ENCODE results near the gene PGAP6.
A peak's percentile ranks its signal among the peaks of the same experiment; 100 is the strongest.
"Not testable (repeated sequence)": the region's sequence is repeated elsewhere in the genome, so short reads cannot be mapped to it uniquely, and the experiment has no call there.

The PGAP6 gene

DNA sequence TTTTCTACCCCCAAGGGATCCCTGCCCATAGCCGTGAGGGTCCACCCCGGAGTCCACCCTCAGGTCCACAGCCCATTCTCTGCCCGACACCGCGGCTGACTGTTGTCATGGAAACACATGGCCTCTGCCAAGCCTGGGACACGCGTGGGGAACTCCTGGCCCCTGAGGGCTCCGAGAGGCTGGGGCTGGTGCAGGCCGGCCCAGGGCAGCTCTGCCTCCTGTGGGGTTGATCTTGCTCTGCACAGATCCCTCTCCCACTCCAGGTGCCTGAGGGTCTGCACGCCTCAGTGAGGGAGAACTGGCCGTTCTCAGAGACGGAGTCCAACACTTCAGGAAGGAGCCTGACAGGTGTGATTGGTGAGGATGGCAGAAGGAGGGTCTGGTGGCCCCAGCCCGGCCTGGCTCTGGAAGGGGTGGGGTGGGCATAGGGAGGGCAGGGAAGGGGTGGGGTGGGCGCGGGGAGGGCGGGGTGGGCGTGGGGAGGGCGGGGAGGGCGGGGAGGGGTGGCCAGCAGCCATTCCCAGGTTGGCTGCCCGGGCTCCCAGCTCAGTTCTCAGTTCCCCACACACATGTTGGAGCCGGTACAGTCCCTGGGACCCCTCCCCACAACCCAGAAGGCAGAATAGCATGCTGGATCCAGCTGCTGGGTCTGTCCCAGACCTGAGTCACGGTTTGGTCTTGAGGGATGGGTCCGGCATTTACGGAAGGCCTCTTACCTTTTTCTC, 17.9 kb downstream of the PGAP6 start:
- DNase-seq: no peak

DNA sequence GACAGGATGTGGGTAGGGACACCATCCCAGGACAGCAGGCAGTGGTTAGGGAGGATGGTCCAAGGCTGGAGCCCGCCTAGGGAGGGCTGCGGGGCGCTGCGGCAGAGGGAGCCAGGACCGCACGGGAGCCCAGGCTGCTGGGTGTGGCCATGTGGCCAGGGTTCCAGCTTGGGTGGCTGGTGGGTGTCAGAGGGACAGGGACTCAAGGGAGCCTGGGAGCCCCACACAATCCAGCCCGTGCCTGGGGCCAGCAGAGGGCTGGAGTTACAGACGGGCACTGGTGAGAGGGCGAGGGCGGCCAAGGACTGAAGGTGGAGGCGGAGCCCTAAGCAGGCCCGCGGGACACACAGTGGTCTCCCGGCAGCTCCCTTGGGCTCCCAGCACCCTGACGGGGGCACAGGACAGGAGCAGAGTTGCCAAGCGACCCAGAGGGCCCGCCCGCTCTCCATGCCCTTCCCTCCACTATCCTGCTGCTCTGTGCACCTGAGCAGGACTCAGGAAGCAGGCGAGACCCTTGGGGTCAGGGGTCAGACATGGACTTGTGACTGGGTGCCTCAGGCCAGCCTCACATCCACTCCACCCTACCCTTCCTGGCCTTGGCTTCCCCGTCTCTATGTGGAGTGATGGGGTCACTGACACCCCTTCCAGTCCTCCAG, 18.5 kb downstream of the PGAP6 start:
- no peak for DNase-seq

DNA sequence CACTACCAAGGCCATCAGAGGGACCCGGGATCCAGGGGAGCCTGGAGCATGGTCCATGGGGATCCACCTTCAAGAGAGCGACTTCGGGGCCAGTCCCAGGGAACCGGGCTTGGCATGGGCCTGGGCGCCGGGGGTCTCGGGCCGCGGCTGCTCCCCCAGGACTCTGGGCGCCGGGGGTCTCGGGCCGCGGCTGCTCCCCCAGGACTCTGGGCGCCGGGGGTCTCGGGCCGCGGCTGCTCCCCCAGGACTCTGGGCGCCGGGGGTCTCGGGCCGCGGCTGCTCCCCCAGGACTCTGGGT, 19.1 kb downstream of the PGAP6 start:
- DNase-seq: not testable (repeated sequence)

DNA sequence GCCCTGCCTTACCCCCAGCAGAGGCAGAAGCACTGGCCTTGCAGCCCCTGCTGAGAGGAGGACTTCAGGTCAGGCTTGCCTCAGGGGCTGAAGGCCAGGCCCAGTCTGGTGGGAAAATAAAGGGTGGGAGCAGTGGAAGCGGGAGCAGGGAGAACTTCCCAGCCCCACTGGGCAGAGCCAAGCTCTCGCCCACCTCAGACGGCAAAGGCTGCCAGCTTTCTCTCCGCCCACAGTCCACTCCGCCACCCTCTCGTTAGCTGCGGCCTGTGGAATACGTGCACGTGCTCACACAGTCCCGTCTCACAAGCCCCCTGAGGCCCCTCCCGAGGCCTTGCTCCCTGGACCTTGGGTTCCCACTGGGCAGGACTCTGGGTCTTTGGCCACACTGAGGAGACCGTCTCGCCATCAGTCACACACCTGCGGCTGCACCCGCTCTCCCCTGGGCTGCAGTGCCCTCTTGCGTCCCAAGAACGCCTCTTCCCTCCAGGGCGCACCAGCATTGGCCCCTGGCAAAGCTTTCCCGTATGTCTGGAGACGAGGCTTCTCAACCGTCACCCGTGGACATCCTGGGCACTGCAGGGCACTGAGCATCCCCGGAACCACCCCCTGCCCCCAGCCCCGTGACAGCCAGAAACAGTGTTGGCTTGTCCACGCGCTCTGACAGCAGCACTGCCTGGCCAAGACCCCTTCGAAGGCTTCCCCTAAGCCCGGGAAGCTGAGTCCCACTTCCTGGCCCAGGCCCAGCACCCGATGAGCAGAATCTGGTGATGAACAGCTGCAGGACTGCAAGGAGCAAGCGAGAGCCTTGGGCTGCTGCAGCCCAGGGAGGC, 19.7 kb downstream of the PGAP6 start:
- no peak for DNase-seq

DNA sequence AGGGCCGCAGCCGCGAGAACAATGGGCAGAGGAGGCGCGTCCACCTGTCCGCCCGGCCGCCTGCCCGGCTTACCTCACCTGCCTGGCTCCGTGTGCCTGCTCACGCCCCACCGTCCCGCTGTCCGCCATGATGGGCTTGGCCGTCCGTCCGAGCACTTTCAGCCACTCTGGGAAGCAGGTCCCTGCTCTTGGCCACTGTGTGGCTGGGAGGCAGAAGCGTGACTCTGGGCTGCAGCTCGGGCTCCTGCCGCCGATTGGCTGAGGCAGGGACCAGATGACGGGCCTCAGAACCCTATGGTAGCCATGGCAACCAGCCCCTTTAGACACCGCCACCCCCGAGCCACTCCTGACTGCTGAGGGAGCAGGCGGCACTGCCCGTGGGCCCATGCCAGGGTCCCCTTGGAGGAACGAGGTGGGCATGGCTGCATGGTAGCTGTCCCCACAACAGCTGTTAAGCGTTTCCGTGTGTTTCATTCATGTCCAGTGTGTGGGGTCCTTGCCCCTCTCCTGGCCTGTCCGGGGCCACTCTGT, 20.4 kb downstream of the PGAP6 start:
- no peak for DNase-seq

DNA sequence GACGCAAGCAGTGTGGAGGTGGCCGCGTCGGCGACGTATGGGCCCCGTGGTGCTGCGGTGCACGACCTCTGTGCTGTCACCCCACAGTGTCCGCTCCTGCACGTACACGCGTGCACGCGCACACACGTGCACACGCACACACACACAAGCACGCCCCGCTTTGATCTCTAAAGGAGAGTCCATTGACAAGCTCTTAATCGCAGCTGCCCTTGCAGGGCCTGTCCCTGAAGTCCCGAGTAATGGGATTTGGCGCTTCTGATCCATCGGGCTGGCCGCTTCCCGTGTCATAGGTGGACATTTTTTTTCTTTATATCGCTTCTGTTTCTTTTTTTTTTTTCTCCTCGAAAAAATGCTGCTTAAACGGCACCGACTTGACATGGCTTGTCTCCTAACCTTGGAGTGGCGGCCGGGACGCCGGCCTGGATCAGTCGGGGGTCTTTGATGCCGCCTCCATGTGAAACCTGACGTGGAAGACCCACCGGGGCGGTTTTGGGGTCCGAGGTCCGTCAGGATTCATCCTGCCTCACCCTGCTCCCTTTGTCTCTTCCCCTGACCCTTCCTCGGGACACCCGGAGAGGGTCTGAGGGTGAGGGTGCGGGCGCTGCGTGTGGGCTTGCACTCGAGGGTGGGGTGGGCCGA, 21.0 kb downstream of the PGAP6 start:
- no peak for DNase-seq

DNA sequence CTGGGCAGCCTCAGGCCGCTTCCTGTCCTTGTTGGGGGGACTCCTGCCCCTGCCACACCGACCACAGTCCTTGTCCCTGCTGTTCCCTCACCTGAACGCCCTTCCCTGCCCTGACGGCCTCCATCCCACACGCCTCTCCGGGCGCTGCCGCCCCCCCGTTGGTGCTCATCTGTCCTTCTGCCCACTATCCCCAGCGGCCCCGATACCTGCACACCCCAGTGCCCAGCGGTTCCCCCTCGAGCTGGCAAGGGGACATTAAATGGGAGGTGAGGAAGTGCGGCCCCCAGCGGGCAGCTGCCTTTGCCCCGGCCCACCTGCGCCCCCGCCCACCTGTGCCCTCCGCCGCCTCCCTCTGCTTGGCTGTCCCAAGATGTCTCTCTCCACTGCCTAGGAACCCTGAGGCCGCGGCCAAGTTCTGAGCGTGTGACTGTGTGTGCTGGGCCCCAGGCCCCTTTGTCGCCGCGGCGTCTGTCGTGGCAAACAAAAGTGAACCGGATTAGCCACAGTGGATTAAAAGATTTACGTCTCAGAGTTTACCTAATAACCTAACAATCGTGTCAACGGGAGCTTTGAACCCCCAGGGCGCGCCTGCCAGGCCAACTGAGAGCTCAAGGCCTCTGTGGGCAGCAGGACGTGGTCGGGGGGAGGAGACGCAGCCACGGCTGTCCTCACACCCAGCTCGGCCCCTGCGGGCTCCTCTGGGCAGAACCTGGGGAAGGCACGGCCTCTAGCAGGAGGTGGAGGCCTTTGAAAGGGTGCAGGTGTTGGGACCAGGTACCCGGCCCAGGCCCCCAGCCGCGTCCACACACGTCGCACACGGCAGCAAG, 21.7 kb downstream of the PGAP6 start:
- DNase-seq: no peak

DNA sequence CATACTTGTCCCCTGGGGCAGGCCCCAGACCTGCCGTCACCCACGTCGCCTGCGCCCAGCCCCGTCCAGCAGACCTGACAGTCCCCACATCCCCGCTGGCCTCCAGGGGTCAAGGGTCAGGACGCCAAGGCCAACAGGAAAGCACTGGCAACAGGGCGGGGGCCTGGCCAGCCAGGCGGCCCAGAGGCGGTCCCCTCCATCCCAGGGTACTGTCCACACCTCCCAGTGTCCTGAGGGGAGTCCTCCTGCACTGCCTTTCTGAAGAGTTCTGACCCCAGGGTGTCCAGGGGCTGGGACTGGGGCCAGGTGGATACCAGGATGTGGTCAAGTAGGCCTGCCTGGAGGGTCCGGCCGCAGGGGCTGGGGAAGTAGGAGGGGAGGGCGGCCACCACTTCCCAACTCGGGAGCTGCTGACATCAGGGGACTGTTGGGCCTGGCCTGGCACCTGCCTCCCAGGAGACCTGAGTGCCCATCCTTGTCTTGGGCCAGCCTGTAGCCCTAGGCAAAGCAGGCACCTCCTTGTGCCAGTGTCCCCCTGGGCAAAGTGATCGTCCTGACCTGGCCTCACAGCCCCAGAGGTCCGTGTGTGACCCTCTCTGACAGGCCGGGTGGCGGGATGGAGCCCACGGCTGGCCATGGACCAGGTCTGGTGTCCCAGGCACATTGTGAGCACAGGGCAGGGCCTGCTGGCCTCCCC, 22.6 kb downstream of the PGAP6 start:
- no peak for DNase-seq

DNA sequence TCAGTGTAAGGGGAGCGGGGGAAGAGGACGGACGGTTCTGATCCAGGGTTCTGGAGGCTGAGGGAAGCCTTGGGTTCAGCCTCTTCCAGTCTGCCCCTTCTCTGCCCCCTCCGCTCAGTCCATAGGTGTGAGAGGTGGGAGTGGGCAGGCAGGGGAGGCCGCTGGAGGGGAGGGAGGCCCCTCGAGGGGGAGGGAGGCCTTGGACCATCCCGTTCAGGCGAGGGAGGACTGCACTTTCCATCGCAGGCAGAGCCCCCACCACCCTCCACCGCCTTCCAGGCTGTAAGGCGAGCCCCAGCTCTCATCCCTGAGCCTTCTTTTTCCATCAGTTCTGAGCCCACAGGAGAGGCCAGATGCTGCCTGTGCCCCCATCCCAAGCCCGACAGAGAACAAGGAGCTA, 25.0 kb downstream of the PGAP6 start:
- DNase-seq: no peak

DNA sequence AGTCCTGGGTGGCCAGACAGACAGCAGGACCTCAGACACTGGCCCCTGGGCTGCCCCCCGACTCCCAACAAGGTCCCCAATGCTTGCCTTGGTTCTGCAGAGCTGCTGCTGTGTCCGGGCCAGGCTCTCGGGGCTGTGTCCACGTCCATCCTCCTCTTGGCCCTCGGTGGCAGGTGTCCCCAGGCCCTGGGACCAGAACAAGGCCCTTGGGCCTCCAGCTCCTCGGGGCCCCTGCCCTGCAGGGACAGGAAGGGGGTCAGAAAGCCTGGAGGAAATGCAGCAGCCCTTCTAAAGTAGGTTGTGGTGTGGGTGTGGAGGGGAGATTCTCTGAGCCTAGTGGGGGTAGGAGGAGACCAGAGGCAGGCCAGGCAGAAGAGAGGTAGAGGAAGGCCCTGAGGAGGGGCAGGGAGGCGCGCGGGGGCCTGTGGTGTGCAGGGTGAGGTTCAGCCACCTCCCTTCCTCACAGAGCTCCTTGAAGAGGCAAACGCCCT, 26.8 kb downstream of the PGAP6 start:
- DNase-seq: no peak

DNA sequence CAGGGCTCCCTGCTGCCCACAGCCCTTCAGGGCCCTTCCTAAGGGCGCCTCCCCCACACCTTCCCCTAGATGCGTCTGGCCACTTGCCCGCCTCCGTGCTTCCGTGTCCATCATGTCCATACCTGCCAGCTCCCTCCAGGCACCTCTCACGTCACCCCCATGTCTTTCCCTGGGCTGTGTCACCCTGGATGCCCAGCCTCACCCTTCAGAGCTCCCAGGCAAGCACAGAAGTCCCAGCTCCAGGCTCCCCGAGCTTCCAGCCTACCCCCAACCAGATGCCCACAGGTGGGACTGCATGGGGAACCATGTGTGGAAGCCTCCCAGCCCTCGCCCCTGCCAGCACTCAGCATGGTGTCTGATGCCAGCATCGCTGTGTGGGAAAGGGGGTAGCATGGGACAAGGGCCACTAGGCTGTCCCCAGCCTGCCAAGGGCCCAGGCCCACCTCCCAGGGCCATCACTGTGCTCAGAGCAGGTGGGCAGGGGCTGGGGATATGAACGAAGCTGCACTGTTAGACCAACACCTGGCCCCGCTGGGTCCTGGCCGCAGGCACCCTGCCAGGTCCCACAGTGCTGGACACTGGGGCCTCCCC, 27.4 kb downstream of the PGAP6 start:
- no peak for DNase-seq

DNA sequence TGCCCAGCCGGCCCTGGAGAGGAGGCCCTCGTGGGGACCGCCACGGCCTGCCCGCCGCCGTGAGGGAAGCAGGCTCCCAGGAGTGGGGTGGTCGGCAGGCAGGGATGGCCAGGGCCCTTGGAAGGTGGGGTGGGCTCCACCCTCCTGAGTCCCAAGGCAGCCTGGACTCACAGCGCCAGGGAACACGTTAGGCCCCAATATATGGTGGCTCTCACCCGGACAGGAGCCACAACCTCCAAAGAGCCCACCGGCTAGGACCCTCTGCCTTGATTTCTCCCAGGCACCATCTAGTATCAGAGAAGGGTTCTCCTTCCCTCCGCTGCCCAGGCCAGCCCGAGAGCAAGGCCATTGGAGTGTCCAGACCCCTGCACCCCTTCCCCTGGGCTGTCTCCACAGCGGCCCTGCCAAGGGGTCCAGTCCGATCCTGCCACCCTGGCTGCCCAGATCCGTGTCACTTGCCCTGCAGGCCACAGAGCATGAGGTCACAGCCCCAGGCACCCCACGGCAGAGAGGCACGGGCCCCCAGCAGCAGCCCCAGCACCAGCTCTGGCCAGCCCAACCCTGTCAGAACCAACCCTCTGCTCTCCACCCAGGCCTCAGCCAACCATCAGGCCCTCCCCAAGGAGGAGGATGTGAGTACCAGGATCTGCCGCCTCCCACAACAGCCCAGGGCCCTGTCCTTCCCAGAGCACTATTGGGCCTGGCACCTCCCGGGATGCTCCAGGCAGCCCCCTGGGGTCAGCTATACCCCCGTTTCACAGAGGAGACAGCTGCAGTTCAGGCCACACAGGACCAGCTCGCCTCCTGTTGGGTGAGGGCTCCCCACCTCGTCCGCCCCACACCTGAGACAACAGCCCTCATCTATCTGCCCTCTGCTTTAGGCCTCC, 28.1 kb downstream of the PGAP6 start:
- no peak for DNase-seq

DNA sequence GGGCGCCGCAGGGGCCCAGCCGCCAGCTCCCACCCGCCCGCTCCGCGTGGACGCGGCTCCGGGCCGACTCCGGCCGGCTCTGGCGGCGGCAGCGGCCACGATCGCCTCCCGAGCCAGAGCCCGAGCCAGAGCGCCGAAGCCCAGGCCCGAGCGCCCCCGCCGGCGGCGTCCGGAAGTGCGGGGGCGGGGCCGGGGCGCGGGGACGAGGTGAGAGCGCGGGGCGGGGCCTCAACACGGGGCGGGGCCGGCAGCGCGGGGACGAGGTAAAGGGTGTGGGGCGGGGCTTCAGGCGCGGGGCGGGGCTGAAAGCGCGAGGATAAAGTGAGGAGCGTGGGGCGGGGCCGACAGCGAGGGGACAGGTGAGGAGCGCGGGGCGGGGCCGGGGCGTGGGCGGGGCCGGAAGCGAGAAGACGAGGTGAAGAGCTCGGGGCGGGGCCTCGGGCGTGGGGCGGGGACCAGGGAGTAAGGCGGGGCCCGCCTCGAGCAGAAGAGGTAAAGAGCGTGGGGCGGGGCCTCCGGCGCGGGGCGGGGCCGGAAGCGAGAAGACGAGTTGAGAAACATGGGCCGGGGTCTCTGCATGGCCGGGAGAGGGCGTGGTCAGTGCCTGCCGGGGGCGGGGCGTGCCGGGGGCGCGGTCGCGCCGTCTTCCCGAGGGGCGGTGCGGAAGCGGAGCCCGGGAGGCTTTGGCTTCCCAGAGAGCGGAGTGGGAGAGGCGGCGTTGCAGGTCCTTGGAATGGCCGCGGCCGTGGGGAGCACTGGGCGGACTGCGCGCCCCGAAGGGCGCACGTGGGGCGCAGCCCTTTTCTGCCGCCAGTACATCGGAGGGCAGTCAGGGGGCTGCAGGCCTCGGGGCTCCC, 29.0 kb downstream of the PGAP6 start, which contains the start of gene AXIN1:
Gene AXIN1 (minus strand): TSS at position 177 of the 857 bp plus-strand sequence. CDS start 5,698 bp downstream, outside the sequence.
- DNase-seq: peak; percentile 88

DNA sequence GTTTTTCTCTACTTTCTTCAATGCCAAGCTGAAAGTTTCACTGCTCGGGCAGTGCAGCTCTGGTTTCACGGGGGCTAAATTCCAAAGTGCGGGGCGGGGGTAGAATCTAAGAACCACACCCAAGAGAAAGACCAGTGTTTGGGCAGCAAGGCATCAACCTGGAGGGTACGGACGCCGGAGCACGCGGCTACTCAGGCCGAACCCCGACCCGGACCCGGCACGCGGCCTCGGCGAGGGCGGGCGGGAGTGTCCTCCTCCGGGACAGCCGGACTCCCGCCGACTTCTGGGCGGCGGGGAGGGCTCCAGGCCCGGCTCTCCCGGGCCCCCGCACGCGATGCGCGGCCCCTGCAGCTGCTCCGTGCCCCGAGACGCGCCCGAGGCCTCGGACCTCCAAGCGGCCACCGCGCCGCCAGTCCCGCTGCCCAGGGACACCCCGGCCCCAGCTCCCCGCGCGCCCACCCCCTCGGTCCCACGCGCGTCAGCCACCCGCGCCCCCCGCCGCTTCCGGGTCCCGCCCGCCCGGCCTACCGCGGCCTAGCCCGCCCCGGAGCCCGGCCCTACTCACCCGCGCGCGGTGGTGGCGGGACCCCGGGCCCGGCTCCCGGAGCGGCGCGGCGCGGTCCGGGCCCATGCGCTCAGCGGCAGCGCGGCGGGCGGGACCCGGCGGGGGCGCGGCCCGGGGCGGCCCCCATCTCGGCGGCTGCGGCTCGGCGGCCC, 29.8 kb downstream of the PGAP6 start:
- no peak for DNase-seq

DNA sequence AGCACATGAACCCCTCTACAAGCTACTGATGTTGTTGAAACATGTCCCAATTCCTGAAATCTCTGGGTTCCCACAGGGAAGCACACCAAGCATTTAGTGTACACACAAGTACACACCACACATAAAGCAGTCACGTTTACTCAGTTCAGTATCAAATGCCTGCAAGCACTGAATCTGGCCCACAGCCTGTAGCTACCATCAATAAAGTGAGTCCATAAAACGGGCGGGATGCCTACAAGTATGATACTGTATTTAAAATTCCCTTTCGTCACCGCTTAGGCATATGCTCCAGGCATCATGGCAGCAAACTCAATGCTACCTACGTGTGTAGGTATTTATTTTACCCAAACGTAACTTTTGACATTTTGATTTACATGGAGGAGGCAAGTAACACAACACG, 31.6 kb downstream of the PGAP6 start:
- no peak for DNase-seq

DNA sequence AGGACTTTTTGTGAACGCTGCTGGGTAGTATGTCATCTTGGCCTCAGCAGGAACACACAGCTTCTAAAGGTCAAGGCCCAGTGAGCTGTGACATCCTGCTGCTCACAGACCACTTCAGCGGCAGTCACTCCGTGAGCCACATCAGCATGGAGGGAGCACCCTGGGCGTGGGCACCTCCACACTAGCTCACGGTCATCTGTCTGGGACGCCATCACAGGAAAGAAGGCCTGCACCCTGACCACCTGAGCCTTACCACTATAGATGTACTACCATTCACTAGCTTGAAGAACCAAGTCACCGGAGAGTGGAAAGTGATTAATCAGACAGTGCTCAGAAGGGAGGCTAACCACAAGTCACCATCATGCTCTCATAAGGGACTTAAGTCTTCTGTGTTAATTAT, 32.6 kb downstream of the PGAP6 start:
- DNase-seq: no peak

DNA sequence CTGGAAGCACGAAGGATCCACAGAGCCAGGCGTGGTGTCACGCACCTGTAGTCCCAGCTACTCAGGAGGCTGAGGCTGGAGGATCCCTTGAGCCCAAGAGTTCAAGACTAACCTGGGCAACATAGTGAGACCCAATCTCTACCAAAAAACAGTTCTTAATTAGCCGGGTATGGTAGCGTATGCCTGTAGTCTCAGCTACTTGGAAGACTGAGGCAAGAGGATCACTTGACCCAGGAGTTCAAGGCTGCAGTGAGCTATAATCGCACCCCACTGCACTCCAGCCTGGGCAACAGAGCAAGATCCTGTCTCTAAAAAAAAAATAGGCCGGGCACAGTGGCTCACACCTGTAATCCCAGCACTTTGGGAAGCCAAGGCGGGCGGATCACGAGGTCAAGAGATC, 33.3 kb downstream of the PGAP6 start:
- DNase-seq: not testable (repeated sequence)

DNA sequence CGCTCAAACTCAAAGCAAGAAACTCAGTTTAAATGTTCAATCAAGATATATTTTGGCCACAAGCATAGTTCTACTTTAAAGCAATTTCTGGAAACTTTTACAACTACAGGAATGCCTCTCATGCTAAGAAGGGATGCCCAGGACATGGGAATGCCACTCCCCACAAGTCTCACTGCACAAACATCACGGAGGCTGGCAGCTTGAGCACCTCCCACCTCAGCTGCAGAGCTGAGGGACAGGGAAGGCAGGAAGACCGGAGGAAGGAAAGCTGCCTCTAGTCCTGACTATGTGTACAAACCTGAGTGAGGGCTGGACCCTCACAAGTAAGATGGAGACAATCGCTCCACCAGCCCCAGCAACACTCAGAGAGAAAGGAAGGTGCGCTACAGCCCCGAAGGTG, 34.6 kb downstream of the PGAP6 start:
- no peak for DNase-seq

Data from NCI-H2081 treated with DMSO at 0.1 percent for 48 hours (cell line).